Lower leg skin (tissue), 3 donors: ENCODE results near the gene FBXL13.

ENCODE experiments used
- POLR2A ChIP-seq, 2 donors: fragments of 450-650 bp; IDR thresholded peaks; one replicate each; pipeline ENCODE4 v1.6.1; 2016 to 2017; ENCODE audit warnings: antibody characterized with exemption in 2 of 2, mild to moderate bottlenecking in 1 of 2, moderate library complexity in 1 of 2
- TF ChIP-seq, protein P1 (sequence below), 3 donors: fragments of 450-650 bp; IDR thresholded peaks; one replicate each; pipeline ENCODE4 v1.5.1; 2016; ENCODE audit warnings: antibody characterized with exemption in 3 of 3, mild to moderate bottlenecking in 3 of 3, moderate library complexity in 2 of 3

DNA sequence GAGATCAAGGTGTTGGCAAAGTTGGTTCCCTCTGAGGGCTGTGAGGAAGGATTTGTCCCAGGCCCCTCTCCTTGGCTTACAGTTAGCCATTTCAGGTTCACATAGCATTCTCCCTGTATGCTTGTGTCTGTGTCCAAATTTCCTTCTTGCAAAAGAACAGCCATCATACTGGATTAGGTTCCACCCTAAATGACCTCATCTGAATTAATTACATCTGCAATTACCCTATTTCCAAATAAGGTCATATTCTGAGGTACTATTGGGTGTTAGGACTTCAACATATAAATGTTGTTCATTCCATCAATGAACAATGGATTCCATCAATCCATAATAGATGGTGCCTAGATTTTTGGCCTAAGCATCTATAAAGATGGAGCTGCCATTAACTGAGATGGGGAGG lies 178.0 kb downstream of the FBXL13 start:
- TF ChIP-seq, protein P1, sequence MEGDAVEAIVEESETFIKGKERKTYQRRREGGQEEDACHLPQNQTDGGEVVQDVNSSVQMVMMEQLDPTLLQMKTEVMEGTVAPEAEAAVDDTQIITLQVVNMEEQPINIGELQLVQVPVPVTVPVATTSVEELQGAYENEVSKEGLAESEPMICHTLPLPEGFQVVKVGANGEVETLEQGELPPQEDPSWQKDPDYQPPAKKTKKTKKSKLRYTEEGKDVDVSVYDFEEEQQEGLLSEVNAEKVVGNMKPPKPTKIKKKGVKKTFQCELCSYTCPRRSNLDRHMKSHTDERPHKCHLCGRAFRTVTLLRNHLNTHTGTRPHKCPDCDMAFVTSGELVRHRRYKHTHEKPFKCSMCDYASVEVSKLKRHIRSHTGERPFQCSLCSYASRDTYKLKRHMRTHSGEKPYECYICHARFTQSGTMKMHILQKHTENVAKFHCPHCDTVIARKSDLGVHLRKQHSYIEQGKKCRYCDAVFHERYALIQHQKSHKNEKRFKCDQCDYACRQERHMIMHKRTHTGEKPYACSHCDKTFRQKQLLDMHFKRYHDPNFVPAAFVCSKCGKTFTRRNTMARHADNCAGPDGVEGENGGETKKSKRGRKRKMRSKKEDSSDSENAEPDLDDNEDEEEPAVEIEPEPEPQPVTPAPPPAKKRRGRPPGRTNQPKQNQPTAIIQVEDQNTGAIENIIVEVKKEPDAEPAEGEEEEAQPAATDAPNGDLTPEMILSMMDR (IDR thresholded peaks at IDR 0.05): no peak
- TF ChIP-seq POLR2A (IDR thresholded peaks at IDR 0.05): no peak
